Activated naive CD4-positive, alpha-beta T cell treated with anti-CD3 and anti-CD28 coated beads, Interleukin-2, amount 50 U/mL, for 24 hours (primary cell): ENCODE results near the gene SLC25A30.
"Not testable (repeated sequence)": the region's sequence is repeated elsewhere in the genome, so short reads cannot be mapped to it uniquely, and the experiment has no call there.

Experiments
- H3K27ac Mint-ChIP-seq: one replicate; pipeline ENCODE4 v1.8.0; 2021; ENCODE audit warnings: mild to moderate bottlenecking, mixed read lengths
- H3K27me3 Mint-ChIP-seq: one replicate; pipeline ENCODE4 v1.8.0; 2021; ENCODE audit warnings: mixed read lengths
- H3K36me3 Mint-ChIP-seq: one replicate; pipeline ENCODE4 v1.8.0; 2021; ENCODE audit warnings: mixed read lengths
- H3K4me1 Mint-ChIP-seq: one replicate; pipeline ENCODE4 v1.8.0; 2021; ENCODE audit warnings: mixed read lengths
- H3K4me3 Mint-ChIP-seq: one replicate; pipeline ENCODE4 v1.8.0; 2021; ENCODE audit warnings: mild to moderate bottlenecking, mixed read lengths
- H3K9me3 Mint-ChIP-seq: one replicate; pipeline ENCODE4 v1.8.0; 2021; ENCODE audit warnings: mixed read lengths

The SLC25A30 gene

DNA sequence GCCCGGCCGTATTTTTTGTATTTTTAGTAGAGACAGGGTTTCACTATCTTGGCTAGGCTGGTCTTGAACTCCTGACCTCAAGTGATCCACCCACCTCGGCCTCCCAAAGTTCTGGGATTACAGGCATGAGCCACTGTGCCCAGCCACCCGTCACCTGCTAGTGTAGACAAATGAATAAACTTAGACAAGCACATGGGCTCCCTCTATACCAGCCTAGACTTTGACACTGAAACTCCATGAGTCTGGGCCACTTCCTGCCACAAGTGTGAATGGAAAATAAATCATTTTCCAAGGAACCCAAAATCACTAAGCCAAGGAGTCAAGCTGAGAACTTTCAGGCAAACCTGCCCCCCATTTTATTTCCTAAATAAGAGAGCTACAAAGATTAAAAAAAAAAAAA lies 50.2 kb downstream of the SLC25A30 start:
- Mint-ChIP-seq H3K9me3 (peaks cover 7% of the 10 kb centered on the region), H3K4me1 (peaks cover 61% of the 10 kb centered on the region), H3K27me3 (no peaks in the 10 kb centered on the region), H3K36me3 (peaks cover 10% of the 10 kb centered on the region), H3K4me3 (peak overlapping the region; percentile 35), H3K27ac (peak overlapping the region; percentile 80)

DNA sequence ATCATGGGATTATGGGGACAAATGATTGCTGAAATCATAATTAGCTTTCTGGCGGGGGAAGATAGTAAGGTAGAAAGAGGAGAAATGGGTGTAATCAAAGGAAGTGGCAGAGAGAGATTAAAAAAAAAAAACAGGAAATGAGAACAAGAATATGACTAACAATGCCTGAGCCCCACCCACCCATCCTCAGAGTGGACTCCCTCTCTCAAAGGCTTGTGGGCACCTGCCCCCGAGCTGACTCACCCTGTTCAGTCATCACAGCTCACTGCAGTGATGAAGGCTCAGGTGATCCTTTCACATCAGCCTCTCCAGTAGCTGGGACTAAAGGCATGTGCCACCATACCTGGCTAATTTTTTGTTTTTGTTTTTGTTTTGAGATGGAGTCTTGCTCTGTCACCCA lies 50.8 kb downstream of the SLC25A30 start:
- Mint-ChIP-seq H3K36me3 (peaks cover 11% of the 10 kb centered on the region), H3K4me1 (peaks cover 64% of the 10 kb centered on the region), H3K27me3 (no peaks in the 10 kb centered on the region), H3K4me3 (peak overlapping the region; percentile 65), H3K9me3 (peaks cover 7% of the 10 kb centered on the region), H3K27ac (peak overlapping the region; percentile 80)

GRCh38 chr13:45365558-45365885 lies 52.7 kb downstream of the SLC25A30 start:
- H3K27ac Mint-ChIP-seq = no peak overlapping the region

GRCh38 chr13:45364876-45365557 lies 53.2 kb downstream of the SLC25A30 start:
- H3K4me3 Mint-ChIP-seq = no peak overlapping the region
- peaks cover 7% of the 10 kb centered on the region for H3K9me3 Mint-ChIP-seq
- peaks cover 62% of the 10 kb centered on the region for H3K4me1 Mint-ChIP-seq
- H3K27ac Mint-ChIP-seq = peak overlapping the region; percentile 65
- no peaks in the 10 kb centered on the region for H3K27me3 Mint-ChIP-seq
- peaks cover 18% of the 10 kb centered on the region for H3K36me3 Mint-ChIP-seq

More at GRCh38 chr13:45365558-45365885, 52.7 kb downstream of the SLC25A30 start:
- peaks cover 7% of the 10 kb centered on the region for H3K9me3 Mint-ChIP-seq
- peaks cover 18% of the 10 kb centered on the region for H3K36me3 Mint-ChIP-seq
- peaks cover 64% of the 10 kb centered on the region for H3K4me1 Mint-ChIP-seq
- no peaks in the 10 kb centered on the region for H3K27me3 Mint-ChIP-seq
- no peak overlapping the region for H3K4me3 Mint-ChIP-seq

- H3K27ac Mint-ChIP-seq = no peak overlapping the region
- H3K9me3 Mint-ChIP-seq = peaks cover 7% of the 10 kb centered on the region
- H3K27me3 Mint-ChIP-seq = no peaks in the 10 kb centered on the region
- no peak overlapping the region for H3K4me3 Mint-ChIP-seq
- H3K4me1 Mint-ChIP-seq = peaks cover 44% of the 10 kb centered on the region
- H3K36me3 Mint-ChIP-seq = peaks cover 16% of the 10 kb centered on the region
Measured at GRCh38 chr13:45362939-45363338, 55.2 kb downstream of the SLC25A30 start.

GRCh38 chr13:45361596-45362206 lies 56.5 kb downstream of the SLC25A30 start:
- Mint-ChIP-seq H3K4me3 (no peak overlapping the region), H3K27ac (peak overlapping the region; percentile 83), H3K4me1 (peaks cover 38% of the 10 kb centered on the region), H3K9me3 (peaks cover 7% of the 10 kb centered on the region), H3K36me3 (peaks cover 20% of the 10 kb centered on the region), H3K27me3 (no peaks in the 10 kb centered on the region)

- Mint-ChIP-seq H3K4me1 (peaks cover 12% of the 10 kb centered on the region), H3K27ac (peak overlapping the region; percentile 77), H3K4me3 (no peak overlapping the region), H3K9me3 (no peaks in the 10 kb centered on the region), H3K36me3 (peaks cover 11% of the 10 kb centered on the region), H3K27me3 (no peaks in the 10 kb centered on the region)
Measured at GRCh38 chr13:45356966-45357672, 61.1 kb downstream of the SLC25A30 start.

DNA sequence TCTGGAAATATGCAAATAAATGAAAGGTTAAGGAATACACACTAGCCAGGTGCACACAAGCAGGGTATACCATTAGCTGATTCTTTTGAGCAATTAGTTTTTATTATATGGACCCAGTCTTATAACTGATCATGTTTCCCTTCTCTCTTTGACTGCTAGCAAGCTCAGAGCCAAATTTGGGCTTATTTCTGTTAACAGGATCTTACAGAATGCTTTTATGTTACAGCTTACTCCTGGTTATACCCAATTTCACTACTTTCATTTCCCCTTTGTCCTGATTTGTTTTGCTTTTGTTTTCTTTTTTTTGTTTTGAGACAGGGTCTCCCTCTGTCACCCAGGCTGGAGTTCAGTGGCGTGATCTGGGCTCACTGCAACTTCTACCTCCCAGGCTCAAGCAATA lies 64.3 kb downstream of the SLC25A30 start:
- peaks cover 15% of the 10 kb centered on the region for H3K36me3 Mint-ChIP-seq
- H3K27me3 Mint-ChIP-seq = no peaks in the 10 kb centered on the region
- no peaks in the 10 kb centered on the region for H3K9me3 Mint-ChIP-seq
- no peak overlapping the region for H3K4me3 Mint-ChIP-seq
- no peak overlapping the region for H3K27ac Mint-ChIP-seq
- H3K4me1 Mint-ChIP-seq = peaks cover 10% of the 10 kb centered on the region

GRCh38 chr13:45352031-45352430 lies 66.1 kb downstream of the SLC25A30 start:
- H3K4me3 Mint-ChIP-seq = no peak overlapping the region
- H3K4me1 Mint-ChIP-seq = peaks cover 14% of the 10 kb centered on the region
- no peaks in the 10 kb centered on the region for H3K27me3 Mint-ChIP-seq
- no peak overlapping the region for H3K27ac Mint-ChIP-seq
- peaks cover 17% of the 10 kb centered on the region for H3K36me3 Mint-ChIP-seq
- no peaks in the 10 kb centered on the region for H3K9me3 Mint-ChIP-seq

GRCh38 chr13:45350152-45350551 lies 68.0 kb downstream of the SLC25A30 start:
- Mint-ChIP-seq H3K36me3 (peaks cover 16% of the 10 kb centered on the region), H3K27ac (no peak overlapping the region)

DNA sequence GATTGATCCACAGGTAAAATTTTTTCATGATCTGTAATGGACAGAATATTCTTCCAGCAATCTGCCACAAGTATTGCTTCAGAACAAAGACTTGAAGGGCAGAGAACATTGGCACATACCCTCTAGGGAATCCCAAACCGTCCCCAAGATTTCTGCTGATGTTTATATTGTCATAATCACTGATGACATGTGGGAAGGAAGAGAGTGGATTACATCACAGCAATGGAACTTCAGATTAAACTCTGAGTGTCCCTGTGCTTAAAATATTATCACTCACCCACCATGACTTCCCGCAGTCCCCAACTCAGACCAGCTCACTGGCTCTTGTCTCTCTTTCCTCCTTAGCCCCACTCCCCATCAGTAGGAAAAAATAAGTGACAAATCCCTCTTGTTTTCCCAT lies 68.7 kb downstream of the SLC25A30 start:
- H3K36me3 Mint-ChIP-seq = peaks cover 19% of the 10 kb centered on the region
- peaks cover 15% of the 10 kb centered on the region for H3K4me1 Mint-ChIP-seq
- no peaks in the 10 kb centered on the region for H3K9me3 Mint-ChIP-seq
- H3K27ac Mint-ChIP-seq = peak overlapping the region; percentile 81
- H3K4me3 Mint-ChIP-seq = no peak overlapping the region
- H3K27me3 Mint-ChIP-seq = no peaks in the 10 kb centered on the region

More at GRCh38 chr13:45350152-45350551, 68.0 kb downstream of the SLC25A30 start:
- H3K9me3 Mint-ChIP-seq = no peaks in the 10 kb centered on the region
- peaks cover 12% of the 10 kb centered on the region for H3K4me1 Mint-ChIP-seq
- H3K4me3 Mint-ChIP-seq = no peak overlapping the region
- no peaks in the 10 kb centered on the region for H3K27me3 Mint-ChIP-seq

- H3K27me3 Mint-ChIP-seq, H3K4me3 Mint-ChIP-seq, H3K9me3 Mint-ChIP-seq, H3K27ac Mint-ChIP-seq: not testable (repeated sequence)
- Mint-ChIP-seq H3K4me1 (peaks cover 29% of the 10 kb centered on the region), H3K36me3 (peaks cover 21% of the 10 kb centered on the region)
Measured at GRCh38 chr13:45344064-45344463, 74.1 kb downstream of the SLC25A30 start.
